Measurements from ENCODE around the gene SMYD4.

GRCh38 chr17:1787301-1787902, 42.3 kb downstream of the SMYD4 start:
- TF ChIP-seq CTCF (IDR thresholded peaks at IDR 0.05; ENCODE audit: poor library complexity) (no peak), EZH2phosphoT487 (IDR thresholded peaks at IDR 0.05; ENCODE audit: low read depth, severe bottlenecking, unreplicated experiment) (no peak), EZH2 (IDR thresholded peaks at IDR 0.05; ENCODE audit: borderline replicate concordance) (no peak)

All from hepatocyte (in vitro differentiated cells).